Activated T-cell treated with anti-CD3 and anti-CD28 coated beads, Interleukin-2, amount 50 U/mL, for 1 hour (primary cell): Measurements from ENCODE around the gene FXYD3.

Source experiments
- DNase-seq: peaks from one replicate; pipeline ENCODE4 v3.0.0-alpha.2; 2020

FXYD3 gene

GRCh38 chr19:35164418-35164817 is 48.8 kb downstream of the FXYD3 start:
- peak; percentile 7 for DNase-seq

- DNase-seq = peak; percentile 16
These were observed 49.8 kb downstream of the FXYD3 start for GRCh38 chr19:35165200-35166058.

GRCh38 chr19:35166100-35167063 is 50.8 kb downstream of the FXYD3 start:
- peak; percentile 14 for DNase-seq

GRCh38 chr19:35167251-35168119 is 51.9 kb downstream of the FXYD3 start:
- DNase-seq = peak; percentile 29

GRCh38 chr19:35168196-35168595 is 52.6 kb downstream of the FXYD3 start:
- DNase-seq = no peak

GRCh38 chr19:35169221-35169995 is 53.8 kb downstream of the FXYD3 start:
- peak; percentile 20 for DNase-seq

GRCh38 chr19:35170359-35171061 is 54.9 kb downstream of the FXYD3 start:
- peak; percentile 41 for DNase-seq

- no peak for DNase-seq
These were observed 56.1 kb downstream of the FXYD3 start for GRCh38 chr19:35171730-35172129.
